ENCODE data around the gene CXCL14. TPM values are rescaled to one million over a fixed set of nuclear protein-coding genes. Genes with fewer than 3 reads are reported as not detected.

The CXCL14 gene
- total RNA-seq, 1 experiment from 2014 or later = not detected

- no TSS peak for BruUV-seq (replicated peaks)
- Histone ChIP-seq H3K27me3 (ENCODE audit: low read length) (no peaks in the 10 kb centered on the region; the same call in 1 of the 2 replicates), H3K4me3 (ENCODE audit: low read length) (no peak overlapping the region), H3K4me2 (ENCODE audit: low read length) (no peak overlapping the region), H3F3A (ENCODE audit: low read length, unreplicated experiment) (no peaks in the 10 kb centered on the region), H3K4me1 (ENCODE audit: insufficient read depth, low read length) (no peaks in the 10 kb centered on the region), H3K27ac (ENCODE audit: low read length) (no peak overlapping the region), H2AFZ (ENCODE audit: low read length) (no peak overlapping the region), H4K20me1 (ENCODE audit: low read length) (no peaks in the 10 kb centered on the region), H3K36me3 (ENCODE audit: low read depth, low read length) (no peaks in the 10 kb centered on the region), H3K9me2 (replicated peaks; ENCODE audit: low read length) (no peaks in the 10 kb centered on the region), H3K9me3 (ENCODE audit: low read length) (no peaks in the 10 kb centered on the region), H3K9ac (ENCODE audit: low read length) (no peak overlapping the region), H3K79me2 (ENCODE audit: low read length) (no peaks in the 10 kb centered on the region)
- ChIA-PET CTCF (no interaction called here), POLR2A (ENCODE audit: unreplicated experiment) (no interaction called here)
- TF ChIP-seq EZH2 (IDR thresholded peaks at IDR 0.05; ENCODE audit: low read length, unreplicated experiment) = no peak
- TF ChIP-seq EZH2phosphoT487 (IDR thresholded peaks at IDR 0.05; ENCODE audit: borderline replicate concordance, low read length) = no peak
- no peak for TF ChIP-seq CTCF (conservative IDR thresholded peaks at IDR 0.05; ENCODE audit: low read depth, low read length)
- DNase-seq = no peak
- intact Hi-C loops (cut with micrococcal nuclease) = loop anchor here (10.0 kb wide), 2 partner anchors 256 to 496 kb away; no protein-coding TSS in a partner anchor
- ATAC-seq = no peak
These were observed 9.8 kb downstream of the CXCL14 start for GRCh38 chr5:135568923-135569360.

GRCh38 chr5:135568246-135568645 lies 10.5 kb downstream of the CXCL14 start:
- ChIA-PET POLR2A (ENCODE audit: unreplicated experiment) (no interaction called here), CTCF (no interaction called here)
- no peaks in the 10 kb centered on the region; the same call in 1 of the 2 replicates for H3K27me3 ChIP-seq (ENCODE audit: low read length)
- H3K4me3 ChIP-seq (ENCODE audit: low read length) = no peak overlapping the region
- no peak overlapping the region for H2AFZ ChIP-seq (ENCODE audit: low read length)
- no peaks in the 10 kb centered on the region for H3F3A ChIP-seq (ENCODE audit: low read length, unreplicated experiment)
- H4K20me1 ChIP-seq (ENCODE audit: low read length) = no peaks in the 10 kb centered on the region
- H3K36me3 ChIP-seq (ENCODE audit: low read depth, low read length) = no peaks in the 10 kb centered on the region
- no peak overlapping the region for H3K4me2 ChIP-seq (ENCODE audit: low read length)
- ATAC-seq = no peak
- no peaks in the 10 kb centered on the region for H3K9me3 ChIP-seq (ENCODE audit: low read length)
- H3K9me2 ChIP-seq (replicated peaks; ENCODE audit: low read length) = no peaks in the 10 kb centered on the region
- H3K79me2 ChIP-seq (ENCODE audit: low read length) = no peaks in the 10 kb centered on the region
- TF ChIP-seq CTCF (conservative IDR thresholded peaks at IDR 0.05; ENCODE audit: low read depth, low read length) (no peak), EZH2phosphoT487 (IDR thresholded peaks at IDR 0.05; ENCODE audit: borderline replicate concordance, low read length) (no peak), EZH2 (IDR thresholded peaks at IDR 0.05; ENCODE audit: low read length, unreplicated experiment) (no peak)
- no peak overlapping the region for H3K27ac ChIP-seq (ENCODE audit: low read length)
- H3K4me1 ChIP-seq (ENCODE audit: insufficient read depth, low read length) = no peaks in the 10 kb centered on the region
- intact Hi-C loops (cut with micrococcal nuclease) = loop anchor here (10.0 kb wide), 2 partner anchors 257 to 497 kb away; no protein-coding TSS in a partner anchor
- no TSS peak for BruUV-seq (replicated peaks)
- no peak for DNase-seq
- no peak overlapping the region for H3K9ac ChIP-seq (ENCODE audit: low read length)

GRCh38 chr5:135567661-135568060 lies 11.1 kb downstream of the CXCL14 start:
- ATAC-seq (no peak), DNase-seq (no peak)
- Histone ChIP-seq H3K27me3 (ENCODE audit: low read length) (no peaks in the 10 kb centered on the region; the same call in 1 of the 2 replicates), H3K79me2 (ENCODE audit: low read length) (no peaks in the 10 kb centered on the region), H3K9me2 (replicated peaks; ENCODE audit: low read length) (no peaks in the 10 kb centered on the region), H3K36me3 (ENCODE audit: low read depth, low read length) (no peaks in the 10 kb centered on the region), H3K4me1 (ENCODE audit: insufficient read depth, low read length) (no peaks in the 10 kb centered on the region), H2AFZ (ENCODE audit: low read length) (no peak overlapping the region), H3K27ac (ENCODE audit: low read length) (no peak overlapping the region), H3K4me2 (ENCODE audit: low read length) (no peak overlapping the region), H3F3A (ENCODE audit: low read length, unreplicated experiment) (no peaks in the 10 kb centered on the region), H3K9ac (ENCODE audit: low read length) (no peak overlapping the region), H3K9me3 (ENCODE audit: low read length) (no peaks in the 10 kb centered on the region), H3K4me3 (ENCODE audit: low read length) (no peak overlapping the region), H4K20me1 (ENCODE audit: low read length) (no peaks in the 10 kb centered on the region)
- ChIA-PET CTCF (no interaction called here), POLR2A (ENCODE audit: unreplicated experiment) (no interaction called here)
- no TSS peak for BruUV-seq (replicated peaks)
- TF ChIP-seq EZH2phosphoT487 (IDR thresholded peaks at IDR 0.05; ENCODE audit: borderline replicate concordance, low read length) = no peak
- no peak for TF ChIP-seq CTCF (conservative IDR thresholded peaks at IDR 0.05; ENCODE audit: low read depth, low read length)
- no peak for TF ChIP-seq EZH2 (IDR thresholded peaks at IDR 0.05; ENCODE audit: low read length, unreplicated experiment)
- intact Hi-C loops (cut with micrococcal nuclease) = loop anchor here (10.0 kb wide), 2 partner anchors 257 to 497 kb away; no protein-coding TSS in a partner anchor

Data from PC-3 (cell line).